Activated CD8-positive, alpha-beta memory T cell treated with anti-CD3 and anti-CD28 coated beads for 24 hours (primary cell): Measurements from ENCODE around the gene TIGAR.
A peak's percentile ranks its signal among the peaks of the same experiment; 100 is the strongest.

Experiments
- DNase-seq: peaks from one replicate; pipeline ENCODE4 v3.0.0-alpha.2; 2020

Gene TIGAR

DNA sequence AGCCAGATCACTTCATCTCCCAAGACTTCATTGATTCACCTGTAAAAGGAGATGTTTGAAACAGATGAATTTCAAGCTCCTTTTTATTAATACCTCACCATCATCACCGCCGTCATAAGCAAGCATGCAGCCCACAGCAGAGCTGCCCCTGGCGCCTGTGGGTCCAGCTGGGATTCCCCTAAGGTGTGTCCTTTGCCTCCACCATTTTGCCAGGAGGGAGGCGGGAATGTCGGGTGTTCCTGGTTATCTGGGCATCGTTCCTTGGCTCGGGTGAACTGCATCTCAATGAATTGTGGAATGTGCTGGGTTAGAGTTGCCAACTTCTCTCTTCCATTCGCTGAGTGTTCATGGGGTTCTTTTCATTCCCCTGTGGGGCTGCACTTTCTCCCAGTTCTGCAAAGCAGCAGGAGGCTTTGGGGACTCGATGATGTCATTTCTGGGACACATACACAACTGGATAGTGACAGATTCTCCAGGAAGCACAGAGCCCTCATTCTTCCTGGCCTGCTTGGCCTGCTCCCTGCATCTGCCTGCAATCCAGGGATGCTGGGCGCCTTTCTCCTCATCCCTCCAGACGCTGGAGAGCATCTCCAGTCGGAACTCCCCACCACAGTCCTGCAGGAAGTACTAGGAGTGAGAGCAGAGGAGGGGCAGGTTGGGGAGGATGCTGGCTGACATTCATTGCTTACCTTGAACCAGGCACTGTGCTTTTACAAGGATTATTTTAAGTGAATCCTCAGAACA lies 37.3 kb upstream of the TIGAR start:
- DNase-seq, result peak; percentile 56

DNA sequence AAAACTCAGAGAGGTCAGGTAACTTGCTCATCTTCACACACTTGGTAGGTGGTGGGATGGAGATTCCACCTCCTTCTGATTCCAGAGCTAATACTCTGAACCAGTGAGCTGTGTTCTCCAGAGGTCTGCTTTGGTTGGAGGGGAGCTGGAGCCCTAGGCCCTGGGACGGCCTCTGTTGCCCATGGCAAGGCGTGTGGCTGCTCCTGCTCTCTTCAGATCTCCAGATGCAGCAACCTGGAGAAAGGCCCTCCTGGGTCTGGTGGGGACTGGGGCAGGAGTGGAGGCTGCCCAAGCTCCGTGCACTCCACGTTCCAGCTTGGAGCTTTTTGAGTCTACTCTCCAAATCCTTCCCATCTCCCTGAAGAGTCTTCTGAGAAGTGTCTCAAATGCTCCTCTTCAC lies 36.7 kb upstream of the TIGAR start:
- DNase-seq, result peak; percentile 56

DNA sequence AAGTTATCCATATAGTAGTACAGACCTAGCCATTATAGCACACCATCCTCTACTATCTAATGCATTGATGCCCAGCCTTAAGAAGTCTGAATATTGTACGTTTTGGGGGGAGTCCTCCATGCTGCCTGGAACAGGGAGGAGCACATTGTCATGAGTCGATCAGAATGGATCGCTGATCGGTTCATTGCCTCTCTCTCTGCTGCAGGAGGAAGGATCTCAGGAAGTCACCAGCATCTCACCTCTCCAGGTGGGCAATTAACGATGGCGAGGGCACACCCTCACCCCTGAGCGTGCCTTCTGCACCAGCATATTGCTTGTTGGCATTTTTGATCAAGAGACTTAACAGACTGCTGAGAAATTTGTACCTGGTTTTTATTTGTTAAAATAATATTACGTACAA lies 35.9 kb upstream of the TIGAR start:
- peak; percentile 51 for DNase-seq

DNA sequence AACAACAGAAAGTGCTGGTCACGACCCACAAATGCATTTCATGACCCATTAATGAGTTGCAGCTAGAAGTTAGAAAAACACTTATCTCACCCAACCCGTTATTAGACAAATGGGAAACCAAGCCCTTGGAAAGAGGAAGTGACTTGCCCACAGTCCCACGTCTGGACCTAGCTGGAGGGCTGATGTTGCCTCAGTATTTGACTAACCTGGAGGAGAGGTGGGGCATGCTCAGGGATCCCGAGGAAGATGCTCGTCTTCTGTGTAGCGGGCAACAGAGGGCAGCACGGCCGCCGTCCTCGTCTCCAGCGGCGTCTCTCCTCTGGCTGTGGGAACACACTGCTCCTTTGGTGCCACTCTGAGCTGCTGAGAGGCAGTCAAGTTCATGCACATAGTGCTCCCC lies 34.8 kb upstream of the TIGAR start:
- no peak for DNase-seq

DNA sequence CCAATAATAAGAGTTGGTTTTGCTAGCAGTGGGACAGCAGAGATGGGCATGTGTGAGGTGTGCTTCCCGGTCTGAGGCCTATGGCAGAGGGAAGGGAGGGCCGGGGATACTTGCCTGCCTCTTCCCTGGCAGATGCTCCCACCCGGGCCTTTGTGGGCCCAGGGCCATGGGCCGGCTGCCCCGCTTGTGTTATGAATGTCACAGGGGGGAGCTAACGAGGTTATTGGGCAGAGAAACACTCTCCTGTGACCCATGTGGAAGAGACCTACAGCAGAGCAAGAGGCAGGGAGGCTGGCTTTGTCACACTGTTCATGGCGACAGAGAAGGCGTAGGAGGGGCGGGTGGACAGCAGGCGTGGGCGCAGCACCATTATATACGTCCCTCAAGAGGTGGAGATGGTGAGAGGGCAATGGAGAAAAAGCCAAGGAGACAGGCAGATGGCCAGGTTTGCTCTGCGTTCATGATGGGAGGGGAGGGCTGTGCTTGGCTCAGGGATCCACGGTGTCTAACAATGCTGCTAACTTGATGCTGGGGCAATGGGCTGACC lies 34.2 kb upstream of the TIGAR start:
- peak; percentile 60 for DNase-seq

DNA sequence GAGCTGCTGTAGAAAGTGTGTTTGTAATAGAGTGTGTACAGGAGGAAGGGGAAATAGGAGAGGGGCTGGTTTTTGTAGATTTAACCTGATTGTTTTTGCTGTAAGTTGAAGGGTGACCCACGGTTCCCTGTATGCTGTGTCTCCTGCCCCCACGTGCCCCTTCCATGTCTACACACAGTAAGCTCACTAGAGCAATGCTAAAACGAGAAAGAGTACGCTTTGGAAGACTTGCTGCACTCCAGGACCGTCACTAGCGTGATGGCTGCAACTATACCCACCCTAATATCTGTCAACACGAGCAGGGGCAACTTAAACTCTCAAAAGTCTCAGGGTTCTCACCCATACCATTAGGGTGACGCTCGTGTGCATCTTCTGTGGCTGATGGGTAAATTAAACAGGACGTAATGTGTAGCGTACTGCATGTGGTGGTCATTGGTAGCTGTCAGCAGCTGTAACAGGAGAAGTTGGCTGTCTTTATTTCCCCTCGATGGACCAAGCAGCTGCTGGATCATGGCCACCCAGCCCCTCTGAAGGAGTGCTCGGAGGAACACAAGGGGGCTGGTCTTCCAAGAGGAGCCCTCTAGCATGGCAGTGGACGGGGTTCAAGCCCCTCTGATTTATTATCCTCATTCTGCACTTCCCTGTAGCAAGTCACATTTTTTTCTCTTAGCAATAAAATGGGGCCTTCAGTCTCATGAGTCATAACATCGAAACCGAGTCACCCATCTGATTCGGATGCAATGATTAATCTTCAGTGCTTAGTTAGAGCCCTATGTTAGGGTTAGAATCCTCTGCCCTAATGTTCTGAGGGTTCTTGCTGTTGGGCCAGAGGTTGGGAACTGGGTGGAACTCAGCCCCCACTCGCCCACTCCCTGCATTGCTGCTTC lies 33.4 kb upstream of the TIGAR start:
- DNase-seq, result peak; percentile 66

DNA sequence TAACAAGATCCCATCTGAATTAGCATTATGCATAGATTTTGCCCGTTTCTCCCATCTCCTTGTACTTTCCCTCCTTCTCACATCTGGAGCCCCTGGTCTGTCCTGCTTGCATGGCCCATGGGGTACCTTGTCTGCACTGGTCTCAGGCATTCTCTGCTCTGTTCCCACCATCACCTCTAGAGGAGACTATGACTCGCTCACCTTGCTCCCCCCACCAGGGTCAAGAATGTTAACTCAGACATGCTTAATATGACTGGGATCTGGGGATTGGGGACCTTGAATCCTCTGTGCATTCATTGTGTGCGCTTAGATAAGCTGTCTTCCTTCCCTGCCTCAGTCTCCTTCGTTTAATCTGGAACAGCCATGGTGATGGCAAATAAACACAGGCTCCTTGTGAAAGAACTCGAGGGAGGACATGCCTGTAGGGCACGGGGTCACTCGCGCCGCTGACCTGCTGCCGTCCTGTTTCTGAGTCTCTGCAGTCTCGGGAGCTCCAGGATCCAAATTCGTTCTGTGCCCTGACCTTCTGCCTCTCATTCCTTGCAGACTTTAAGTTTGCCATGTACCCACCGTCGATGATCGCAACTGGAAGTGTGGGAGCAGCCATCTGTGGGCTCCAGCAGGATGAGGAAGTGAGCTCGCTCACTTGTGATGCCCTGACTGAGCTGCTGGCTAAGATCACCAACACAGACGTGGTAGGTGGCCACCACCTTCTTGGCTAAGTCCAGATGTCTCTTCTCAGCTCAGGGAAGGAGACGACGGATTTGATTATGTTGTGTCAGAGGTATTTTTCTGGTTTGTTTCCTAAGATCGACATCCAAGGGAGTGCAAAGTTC lies 32.5 kb upstream of the TIGAR start:
- DNase-seq, result peak; percentile 57

DNA sequence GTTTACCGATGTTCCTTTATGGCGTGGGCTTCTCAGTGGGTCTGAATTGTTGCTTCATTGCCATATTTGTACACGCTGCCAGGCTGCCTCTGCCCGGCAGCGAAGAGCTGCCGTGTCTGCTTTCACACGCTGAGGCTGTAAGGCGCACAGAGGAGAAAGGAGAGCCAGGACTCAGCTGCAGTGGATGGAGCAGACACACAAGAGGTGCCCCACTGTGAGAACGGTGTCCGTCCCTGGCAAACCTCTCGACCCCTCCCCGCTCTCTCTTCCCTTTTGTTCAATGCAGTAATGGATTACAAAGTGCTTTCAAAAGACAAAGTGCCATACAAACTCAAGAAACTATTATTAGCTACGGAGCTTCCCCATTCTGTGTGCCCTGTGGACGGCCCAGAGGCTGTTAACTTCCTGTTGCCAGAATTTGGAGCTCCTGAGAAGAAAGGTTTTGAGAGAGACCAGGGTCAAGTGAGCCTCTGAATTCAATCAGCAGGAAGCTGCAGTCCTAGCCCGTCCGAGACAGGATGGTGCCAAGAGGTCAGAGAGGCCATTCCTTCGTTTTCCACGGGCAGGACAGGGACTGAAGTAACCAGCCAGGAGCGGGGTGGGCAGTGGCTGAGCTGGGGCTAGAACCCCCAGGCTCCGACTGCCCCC lies 31.7 kb upstream of the TIGAR start:
- peak; percentile 57 for DNase-seq

DNA sequence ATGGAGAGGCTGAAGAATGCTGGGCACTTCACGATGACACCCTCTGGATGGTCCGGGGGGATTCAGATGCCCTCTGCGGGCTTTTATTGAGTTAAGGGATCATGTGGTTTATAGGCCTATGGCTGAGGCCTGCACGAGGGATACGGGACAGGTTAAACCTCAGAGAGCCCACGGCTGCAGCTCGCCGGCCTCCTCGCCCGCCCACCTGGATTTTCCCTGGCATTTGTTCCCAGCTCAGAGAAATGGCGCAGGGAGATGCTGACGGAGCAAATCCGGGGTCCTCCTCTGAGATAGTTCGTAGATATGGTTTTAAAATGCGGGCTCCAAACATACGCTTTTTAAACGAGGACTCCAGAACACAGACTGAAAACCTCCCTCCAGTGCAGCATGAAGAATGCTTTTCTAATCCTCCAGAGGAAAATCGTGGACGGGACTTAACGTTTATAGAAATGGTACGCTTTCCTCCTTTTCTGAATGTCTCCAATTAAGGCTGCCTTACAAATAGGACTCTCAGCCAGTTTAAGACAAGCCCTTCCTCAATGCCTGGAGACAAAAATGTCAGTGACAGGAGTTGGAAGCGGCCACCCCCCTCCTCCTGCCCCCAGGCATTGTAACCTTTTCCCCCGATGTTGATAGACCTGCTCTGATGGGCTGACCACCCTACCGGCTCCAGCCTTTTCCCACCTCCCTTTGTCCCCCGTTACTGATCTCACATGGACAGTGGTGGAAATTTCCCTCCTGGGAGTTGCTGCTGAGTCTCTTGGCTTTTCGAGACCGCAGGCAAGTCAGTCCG lies 30.8 kb upstream of the TIGAR start:
- DNase-seq, result peak; percentile 44

DNA sequence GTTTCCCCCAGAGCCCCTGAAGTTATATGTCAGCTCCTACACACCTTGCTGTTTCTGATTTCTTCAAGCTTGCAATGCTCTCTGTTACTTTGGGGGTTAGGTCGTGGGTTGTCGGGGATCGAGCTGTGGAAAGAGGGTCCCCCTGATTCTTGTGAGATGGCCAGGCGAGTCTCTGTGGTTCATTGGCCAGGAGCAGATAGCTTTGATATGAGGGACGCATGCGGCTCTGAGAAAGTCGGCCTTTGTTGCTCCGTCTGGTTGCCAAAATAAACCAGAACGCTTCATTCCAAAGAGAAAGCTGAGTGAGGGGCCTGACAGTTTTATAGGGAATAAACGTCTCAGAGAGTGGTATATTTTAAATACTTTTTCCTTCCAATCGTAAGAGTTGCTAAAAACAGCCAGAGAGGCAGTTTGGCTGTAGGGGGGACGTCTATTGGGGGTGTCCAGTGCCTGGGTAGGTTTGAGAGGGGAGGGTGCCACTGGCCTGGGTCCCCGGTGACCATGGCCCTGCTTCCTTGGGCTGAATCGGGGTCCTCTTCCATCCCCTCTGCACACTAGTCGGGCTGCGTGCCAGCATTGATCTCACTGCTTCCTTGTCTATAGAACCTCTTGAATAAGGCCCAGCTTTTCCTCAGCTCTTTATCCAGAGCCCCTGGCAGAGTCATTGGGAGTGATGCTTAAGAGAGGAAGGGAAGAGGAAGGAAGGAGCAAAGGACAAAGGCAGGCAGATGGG lies 28.5 kb upstream of the TIGAR start:
- peak; percentile 57 for DNase-seq

DNA sequence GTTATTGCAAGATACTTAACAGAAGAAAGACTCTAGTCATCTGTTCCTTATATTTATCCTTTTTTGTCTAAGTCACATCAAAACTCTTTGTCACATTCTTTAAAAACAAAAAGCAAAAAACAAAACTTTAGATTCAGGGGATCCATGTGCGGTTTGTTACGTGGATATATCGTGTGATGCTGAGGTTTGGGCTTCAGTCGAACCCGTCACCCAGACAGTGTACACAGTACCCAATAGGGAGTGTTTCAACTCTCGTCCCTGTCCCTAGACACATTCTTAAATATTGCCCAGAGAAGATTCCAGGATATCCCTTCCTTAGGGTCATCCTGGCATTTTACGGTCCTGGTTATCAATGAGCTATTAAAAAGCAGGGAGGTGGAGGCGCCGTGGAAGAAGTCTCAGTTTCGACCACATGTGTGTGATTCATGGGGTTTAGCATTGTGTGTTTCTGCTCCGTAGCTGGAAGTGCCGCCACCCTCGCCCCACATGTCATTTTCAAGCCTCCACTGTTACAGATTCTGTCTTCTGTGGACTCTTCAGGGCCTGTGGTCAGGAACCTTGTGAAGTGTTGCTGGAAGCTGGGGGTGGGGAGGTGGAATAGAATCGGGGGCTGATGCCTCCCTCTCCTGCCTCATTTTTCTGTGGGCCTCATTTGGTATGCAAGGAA lies 27.6 kb upstream of the TIGAR start:
- peak; percentile 75 for DNase-seq

DNA sequence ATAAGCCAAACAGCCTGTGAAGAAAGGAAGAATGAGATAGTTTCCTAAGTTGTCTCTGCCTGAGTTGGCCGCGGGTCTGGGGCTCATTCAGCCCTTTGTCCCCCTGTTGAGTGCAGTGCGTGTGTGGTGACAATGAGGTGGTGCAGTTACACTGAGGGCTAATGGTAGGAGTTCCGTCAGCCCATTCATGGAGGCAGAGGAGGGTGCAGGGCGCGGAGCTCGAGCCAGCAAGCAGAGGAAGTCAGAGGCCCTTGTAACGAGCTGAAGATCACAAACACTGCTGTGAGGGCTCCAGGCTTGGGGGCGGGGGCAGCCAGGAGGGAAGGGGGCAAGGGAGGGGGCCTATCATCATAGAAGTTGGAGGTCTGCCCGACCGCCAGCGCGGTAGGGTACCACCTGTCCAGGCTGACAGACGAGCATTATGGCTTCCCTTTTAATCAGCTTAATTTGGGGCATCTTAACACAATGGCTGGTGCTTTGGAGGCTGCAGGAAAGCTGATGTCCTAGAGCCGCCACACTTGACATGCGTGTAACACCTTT lies 27.0 kb upstream of the TIGAR start:
- DNase-seq, result no peak

DNA sequence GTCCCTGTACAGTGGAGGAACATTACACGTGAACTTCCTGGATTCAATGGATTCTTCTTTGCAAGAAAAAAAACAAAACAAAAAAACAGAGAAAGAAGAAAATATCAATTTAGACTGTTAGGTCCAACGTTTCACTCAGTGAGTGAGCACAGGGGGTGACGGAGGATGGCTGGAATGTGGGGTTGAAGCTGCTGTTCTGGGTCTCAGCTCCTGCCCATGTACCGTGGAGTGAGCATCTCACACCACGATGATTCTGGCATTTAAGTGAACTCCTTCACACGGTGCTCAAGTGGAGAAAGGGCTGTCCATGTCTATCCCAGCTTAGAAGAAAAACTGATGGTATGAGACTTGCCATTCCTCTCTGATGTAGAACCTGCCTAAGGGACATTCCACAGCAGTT lies 24.3 kb upstream of the TIGAR start:
- no peak for DNase-seq

DNA sequence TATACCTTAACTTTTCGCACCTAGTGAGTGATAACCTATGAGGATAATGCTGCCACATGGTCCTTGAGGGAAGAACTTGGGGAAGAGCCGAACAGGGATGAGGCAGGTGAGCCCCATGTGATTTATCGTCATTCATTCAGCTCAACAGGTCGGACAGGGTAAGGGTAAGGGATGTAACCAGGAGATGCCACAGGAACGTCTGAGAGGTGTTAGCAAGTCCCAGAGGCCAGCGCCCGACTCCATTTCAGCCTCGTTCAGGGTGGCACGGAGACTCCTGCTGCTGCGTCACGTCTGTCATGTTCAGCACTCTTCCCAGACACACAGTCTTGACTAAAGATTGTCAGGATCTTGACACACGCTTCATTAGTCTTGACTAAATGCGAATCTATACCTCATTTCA lies 23.4 kb upstream of the TIGAR start:
- DNase-seq, result no peak

DNA sequence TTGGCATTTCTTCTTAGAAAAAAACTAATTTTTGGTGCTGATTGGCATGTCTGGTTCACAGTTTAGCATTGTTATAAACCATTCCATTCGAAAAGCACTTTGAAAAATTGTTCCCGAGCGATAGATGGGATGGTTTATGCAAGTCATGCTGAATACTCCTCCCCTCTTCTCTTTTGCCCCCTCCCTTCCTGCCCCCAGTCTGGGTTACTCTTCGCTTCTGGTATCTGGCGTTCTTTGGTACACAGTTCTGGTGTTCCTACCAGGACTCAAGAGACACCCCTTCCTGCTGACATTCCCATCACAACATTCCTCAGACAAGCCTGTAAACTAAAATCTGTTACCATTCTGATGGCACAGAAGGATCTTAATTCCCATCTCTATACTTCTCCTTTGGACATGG lies 20.1 kb upstream of the TIGAR start:
- no peak for DNase-seq

DNA sequence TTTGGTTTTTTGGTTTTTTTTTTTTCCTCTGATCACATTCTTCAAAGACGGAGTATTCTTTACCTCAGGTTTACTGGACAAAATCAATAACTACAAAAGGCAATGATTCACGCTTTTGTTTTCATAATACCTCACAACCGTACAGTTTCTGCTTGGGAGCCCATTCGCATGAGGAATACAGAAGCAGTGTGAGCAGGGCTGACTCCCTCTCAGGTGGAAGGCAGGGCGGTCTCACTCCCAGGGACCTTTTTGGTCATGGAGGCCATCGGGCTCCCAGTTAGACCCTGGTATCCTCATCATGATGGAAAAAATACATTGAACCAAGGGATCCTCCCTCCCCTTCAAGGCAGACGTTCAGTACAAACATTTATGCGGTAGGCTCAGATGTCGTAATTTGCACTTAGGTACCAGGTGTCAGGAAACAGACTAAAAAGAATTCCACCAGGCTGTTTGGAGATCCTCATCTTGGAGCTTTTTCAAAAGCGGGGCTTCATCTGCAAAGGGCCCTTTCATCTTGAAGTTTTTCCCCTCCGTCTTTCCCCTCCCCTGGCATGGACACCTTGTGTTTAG lies 19.0 kb upstream of the TIGAR start:
- peak; percentile 49 for DNase-seq

DNA sequence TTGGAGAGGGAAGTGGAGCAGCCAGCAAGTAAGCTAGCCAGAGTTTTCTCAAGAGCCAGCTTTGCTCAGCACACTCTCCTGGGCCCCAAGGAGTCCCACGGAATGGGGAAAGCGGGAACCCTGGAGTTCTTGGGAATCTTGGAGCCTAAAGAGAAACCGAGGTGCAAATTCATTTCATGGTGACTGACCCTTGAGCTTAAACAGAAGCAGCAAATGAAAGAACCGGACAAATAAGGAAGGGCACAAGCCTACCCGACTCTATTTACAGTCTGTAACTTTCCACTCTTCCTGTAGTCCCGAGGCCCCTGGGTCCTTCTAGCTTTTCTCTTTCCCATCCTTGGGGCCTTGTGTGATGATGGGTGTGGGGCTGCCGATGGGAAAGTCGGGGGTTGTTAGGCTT lies 18.1 kb upstream of the TIGAR start:
- peak; percentile 40 for DNase-seq

DNA sequence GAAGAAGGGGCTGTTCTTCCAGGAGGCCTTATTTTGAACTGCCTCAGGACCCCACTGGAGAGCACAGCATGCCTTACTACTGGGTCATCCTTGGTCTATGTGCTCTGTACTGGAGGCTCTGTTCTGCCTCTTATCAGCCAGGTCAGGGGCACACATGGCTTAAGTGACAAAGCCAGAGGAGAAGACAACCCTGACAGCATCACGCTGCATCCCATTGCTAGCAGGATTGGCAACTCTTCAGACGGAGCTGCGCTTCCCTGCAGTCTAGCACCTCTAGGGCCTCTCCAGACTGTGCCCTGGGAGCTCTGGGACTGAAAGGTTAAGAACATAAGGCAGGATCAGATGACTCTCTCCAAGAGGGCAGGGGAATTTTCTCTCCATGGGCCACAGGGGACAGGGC lies 17.3 kb upstream of the TIGAR start:
- peak; percentile 52 for DNase-seq

DNA sequence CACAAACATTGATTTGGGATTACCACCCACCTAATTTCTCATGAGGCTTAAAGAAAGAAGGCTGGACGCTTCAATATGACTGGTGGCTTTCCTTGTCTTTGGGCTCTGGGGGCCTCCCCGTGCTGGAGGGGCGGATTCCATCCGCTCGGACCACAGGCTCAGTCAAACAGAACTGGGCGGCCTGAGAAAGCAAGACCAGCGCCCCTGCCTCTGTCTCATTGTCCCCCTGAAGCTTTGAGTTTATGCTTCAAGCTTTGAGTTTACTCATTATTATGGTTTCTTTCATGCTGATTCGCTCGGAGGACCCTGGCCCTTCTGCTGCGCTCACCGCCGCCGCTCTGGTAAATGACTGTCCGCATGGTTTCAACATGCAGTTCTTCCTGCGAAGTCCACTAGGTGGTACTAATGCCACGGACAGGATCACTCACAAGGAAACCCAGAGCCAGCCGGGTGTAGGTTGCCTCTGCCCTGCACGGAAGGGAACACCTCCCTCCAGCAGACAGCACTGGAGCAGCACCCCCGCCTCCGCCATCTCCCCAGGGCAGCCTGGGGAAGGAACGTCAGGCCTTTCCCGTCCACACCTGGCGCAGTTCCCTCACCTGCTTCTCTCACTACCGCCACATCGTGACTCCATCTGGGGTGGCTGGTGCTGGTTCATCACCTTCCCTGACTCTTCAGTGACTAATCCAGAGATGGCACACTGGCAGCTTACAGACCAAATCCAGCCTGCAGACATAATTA lies 13.2 kb upstream of the TIGAR start:
- DNase-seq, result no peak
